ENCODE data around the gene SLC47A2.
"Not testable (repeated sequence)": the region's sequence is repeated elsewhere in the genome, so short reads cannot be mapped to it uniquely, and the experiment has no call there.

The SLC47A2 gene

DNA sequence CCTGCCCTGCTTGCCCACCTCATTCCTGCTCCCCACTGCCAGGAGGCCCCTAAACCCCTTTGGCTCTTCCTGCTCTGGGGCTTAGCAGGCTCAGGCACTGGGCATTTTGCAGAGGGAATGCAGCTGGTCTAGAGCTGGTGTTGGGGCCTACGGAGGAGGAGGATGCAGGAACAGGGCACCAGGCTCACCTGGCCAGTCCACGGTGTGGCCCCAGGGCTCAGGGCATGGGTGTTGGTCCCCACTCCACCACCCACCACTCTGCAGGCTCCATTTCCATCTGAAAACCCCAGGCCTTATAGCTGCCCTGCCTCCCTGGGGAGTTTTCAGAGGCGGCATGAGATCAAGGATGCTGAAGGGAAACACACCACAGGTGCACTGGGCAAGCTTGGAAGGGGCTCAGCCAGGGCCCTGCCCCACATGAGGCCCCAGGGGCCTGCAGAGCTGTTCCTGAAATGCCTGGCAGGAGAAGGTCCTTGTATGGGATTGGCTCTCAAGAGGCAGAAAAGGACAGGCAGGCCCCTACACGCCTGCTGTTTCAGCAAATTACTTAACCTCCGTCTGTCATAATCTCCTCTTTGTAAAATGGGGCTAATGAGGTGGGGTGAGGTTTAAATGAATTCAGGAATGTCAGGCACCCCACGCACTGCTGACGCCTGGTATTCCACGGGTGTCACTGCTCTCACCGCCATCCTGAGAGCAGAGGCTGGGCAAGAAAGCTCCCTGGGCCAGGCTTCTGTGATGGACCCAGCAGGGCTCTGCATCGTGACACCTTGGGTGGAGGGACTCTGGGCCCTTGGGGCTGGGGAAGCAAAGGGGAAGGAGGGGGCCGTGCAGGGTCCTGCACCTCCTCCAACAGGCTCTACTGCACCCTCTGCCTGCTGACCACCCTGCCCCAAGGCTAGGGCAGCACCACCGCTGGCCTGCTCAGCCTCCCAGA, 9.3 kb downstream of the SLC47A2 start:
- peak; percentile 46 for DNase-seq

DNA sequence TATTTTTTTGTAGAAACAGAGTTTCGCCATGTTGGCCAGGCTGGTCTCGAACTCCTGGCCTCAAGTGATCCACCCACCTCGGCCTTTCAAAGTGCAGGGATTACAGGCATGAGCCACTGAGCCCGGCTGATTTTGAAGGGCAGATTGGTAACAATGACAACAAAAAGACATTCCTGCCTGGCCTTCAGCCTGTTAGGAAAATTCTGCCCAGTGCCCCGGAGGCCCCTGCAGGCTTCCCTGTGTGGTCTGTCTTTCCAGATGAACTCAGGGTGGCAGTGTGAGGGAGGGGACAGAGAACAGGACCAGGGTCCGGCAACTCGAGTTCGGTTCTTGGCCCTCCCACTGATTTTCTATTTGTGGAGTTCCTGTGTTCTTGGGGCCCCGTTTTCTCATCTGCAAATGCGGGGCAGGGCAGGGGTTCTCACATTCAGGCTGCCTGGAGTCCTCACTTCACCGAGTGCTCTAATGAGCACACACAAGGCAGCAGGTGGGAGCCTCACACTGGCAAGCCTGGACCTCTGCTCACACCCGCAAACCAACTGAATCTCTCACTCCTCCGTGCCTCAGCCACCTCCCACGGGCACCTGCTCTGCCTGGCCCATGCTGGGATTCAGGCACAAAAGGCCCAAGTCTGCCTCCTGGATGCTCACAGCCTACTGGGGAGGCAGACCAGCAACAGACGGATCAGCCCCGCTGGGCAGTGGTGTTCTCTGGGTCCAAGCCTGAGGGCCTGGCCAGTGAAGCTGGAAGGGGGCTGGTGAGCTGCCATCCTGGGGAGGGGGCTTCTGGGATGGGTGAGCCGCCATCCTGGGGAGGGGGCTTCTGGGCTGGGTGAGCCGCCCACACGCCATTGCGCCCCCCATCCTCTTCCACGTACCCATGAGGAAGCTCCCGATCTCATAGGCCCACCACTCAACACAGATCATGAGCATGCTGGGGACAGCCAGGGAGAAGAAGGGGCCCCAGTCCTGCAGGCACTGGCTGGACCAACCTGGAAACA, 10.3 kb downstream of the SLC47A2 start:
- DNase-seq, result no peak

GRCh38 chr17:19705201-19705600, 11.2 kb downstream of the SLC47A2 start:
- no peak for DNase-seq

- no peak for DNase-seq
These were observed 12.4 kb downstream of the SLC47A2 start for GRCh38 chr17:19703828-19704613.

GRCh38 chr17:19703106-19703827, 13.1 kb downstream of the SLC47A2 start:
- no peak for DNase-seq

- no peak for DNase-seq
These were observed 14.2 kb downstream of the SLC47A2 start for GRCh38 chr17:19702217-19702641.

GRCh38 chr17:19686400-19687090, 29.8 kb downstream of the SLC47A2 start:
- no peak for DNase-seq

- not testable (repeated sequence) for DNase-seq
These were observed 31.3 kb downstream of the SLC47A2 start for GRCh38 chr17:19684909-19685580.

GRCh38 chr17:19683117-19683516, 33.3 kb downstream of the SLC47A2 start:
- no peak for DNase-seq

DNA sequence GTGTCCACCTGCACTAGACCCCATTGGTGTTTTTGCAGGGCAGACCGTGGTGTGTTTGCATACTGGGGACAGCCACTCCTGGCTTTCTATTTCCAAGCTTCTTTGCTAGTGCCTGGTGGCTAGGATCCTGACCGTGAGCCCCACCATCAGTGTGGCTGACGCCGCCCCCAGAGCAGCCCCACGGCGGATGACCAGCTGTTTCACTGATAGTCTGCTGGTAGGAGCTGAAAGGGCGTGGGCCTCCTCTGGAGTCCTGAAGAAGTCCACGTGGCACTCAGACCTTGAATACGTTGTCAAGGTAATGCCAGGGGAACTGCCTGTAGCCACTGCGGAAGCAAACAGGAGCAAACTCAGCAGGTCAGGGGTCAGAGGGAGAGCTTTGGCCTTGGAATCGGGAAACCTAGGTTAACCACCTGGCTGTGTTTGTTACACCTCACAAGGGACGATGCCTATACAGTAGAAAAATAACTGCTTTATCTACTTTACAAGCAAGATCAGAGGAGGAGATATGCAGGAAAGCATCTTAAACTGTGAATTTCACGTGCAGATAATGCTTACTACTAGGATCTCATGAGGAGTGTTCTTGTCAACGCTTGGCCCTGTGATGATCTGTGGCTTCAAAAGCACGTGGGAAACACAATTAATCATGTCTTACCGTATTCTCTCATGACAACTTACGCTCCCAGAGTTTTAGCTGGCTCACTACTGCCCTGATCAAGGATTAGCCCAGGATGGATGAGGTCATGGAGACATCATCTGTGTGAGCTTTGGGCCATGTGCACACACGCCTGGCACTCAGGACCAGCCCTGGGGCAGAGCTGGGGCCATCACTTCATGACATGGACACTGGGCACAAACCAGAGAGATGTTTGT, 37.6 kb downstream of the SLC47A2 start:
- DNase-seq, result no peak

- no peak for DNase-seq
These were observed 38.5 kb downstream of the SLC47A2 start for GRCh38 chr17:19677736-19678379.

- no peak for DNase-seq
These were observed 39.5 kb downstream of the SLC47A2 start for GRCh38 chr17:19676896-19677295.

- DNase-seq, result no peak
These were observed 42.8 kb downstream of the SLC47A2 start for GRCh38 chr17:19673623-19674022.

GRCh38 chr17:19672009-19672750, 44.2 kb downstream of the SLC47A2 start:
- DNase-seq, result no peak

- DNase-seq, result no peak
These were observed 45.0 kb downstream of the SLC47A2 start for GRCh38 chr17:19671433-19671832.

- no peak for DNase-seq
These were observed 45.5 kb downstream of the SLC47A2 start for GRCh38 chr17:19670908-19671307.

DNA sequence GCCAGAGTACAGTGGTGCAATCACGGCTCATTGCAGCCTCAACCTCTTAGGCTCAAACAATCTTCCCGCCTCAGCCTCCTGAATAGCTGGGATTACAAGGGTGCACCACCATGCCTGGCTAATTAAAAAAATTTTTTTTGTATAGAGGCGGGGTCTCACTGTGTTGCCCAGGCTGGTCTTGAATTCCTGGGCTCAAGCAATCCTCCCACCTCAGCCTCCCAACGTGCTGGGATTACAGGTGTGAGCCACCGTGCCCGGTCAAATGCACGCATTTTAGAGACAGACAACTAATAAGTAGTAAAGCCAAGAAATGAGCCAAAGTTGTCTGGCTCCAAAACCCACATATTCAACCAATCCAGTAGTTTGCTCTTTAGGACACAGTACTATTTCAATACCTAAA, 46.7 kb downstream of the SLC47A2 start:
- DNase-seq, result not testable (repeated sequence)

DNA sequence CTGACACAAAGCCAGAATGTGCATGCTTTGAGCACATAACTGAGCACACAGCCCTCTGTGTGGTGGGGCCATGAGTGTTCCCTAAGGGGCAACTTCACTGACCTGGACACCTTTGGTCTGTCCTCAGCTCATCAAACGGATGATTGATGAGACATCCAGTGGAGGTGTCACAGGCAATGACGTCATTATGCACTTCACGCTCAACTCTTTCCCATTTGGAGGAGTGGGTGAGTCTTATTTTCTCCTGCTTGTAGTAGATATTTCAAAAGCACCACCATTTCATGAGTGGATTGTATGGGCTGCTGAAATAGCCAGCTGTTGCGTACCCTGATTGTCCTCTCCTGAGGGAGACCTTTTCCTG, 51.6 kb downstream of the SLC47A2 start:
- no peak for DNase-seq

Measured in DMS153 (cell line).